ENCODE results near the gene NFATC2. TPM values are rescaled to one million over a fixed set of nuclear protein-coding genes. Genes with fewer than 3 reads are reported as not detected.

The NFATC2 gene
- total and polyA plus RNA-seq, 2 of the 8 experiments (the other 6 are each of a cell fraction or from before 2014, with no cell fraction given) = 0.27 to 0.91 TPM

GRCh38 chr20:51447765-51448148 is 94.8 kb downstream of the NFATC2 start:
- WGBS, 2 experiments (ENCODE audit: extremely low coverage in 1 of 2, insufficient coverage in 1 of 2, insufficient read length in 1 of 2, insufficient replicate concordance in 2 of 2, low coverage in 1 of 2, low lambda C conversion rate in 2 of 2, missing lambda C conversion rate in 1 of 2) = 91% methylated on average over 5 of the region's 5 CpGs; no CpG with 5 or more reads in 1 of the 2 experiments
- Histone ChIP-seq H2BK15ac (ENCODE audit: low read length) (no peak overlapping the region), H3K79me2 (ENCODE audit: control insufficient read depth in 1 of 2, insufficient read depth in 2 of 2, low read length in 2 of 2) (no peaks in the 10 kb centered on the region), H3K56ac (replicated peaks; ENCODE audit: insufficient read length, low read depth, low read length) (no peak overlapping the region), H2BK20ac (ENCODE audit: low read length) (no peak overlapping the region), H4K20me1 (replicated peaks in 1 of 2; ENCODE audit: control insufficient read depth in 1 of 2, insufficient read depth in 2 of 2, low read length in 2 of 2) (no peaks in the 10 kb centered on the region), H3K18ac (ENCODE audit: extremely low read depth, low read length) (no peak overlapping the region), H3K23ac (ENCODE audit: insufficient read length) (no peak overlapping the region), H4K5ac (ENCODE audit: insufficient read length, low read depth, low read length) (no peak overlapping the region), H2BK120ac (replicated peaks; ENCODE audit: low read depth, low read length) (no peak overlapping the region), H3K4me1 (replicated peaks in 1 of 4; ENCODE audit: control insufficient read depth in 3 of 4, insufficient read depth in 4 of 4, low read length in 3 of 4) (peaks cover 0 to 5% (median 0%) of the 10 kb centered on the region in 4 experiments; a peak in 3 of 7 replicates), H3K79me1 (ENCODE audit: low read depth, low read length) (no peaks in the 10 kb centered on the region), H3K27ac (ENCODE audit: low read depth, low read length) (no peak overlapping the region), H3K9ac (replicated peaks in 1 of 4; ENCODE audit: extremely low read depth in 1 of 4, low read depth in 3 of 4, low read length in 3 of 4) (no peak overlapping the region), H3K9me3 (ENCODE audit: insufficient read depth in 2 of 2, low read depth in 1 of 2, low read length in 1 of 2) (no peaks in the 10 kb centered on the region), H3K4ac (replicated peaks; ENCODE audit: insufficient read length, low read depth, low read length) (no peak overlapping the region), H4K8ac (ENCODE audit: extremely low read depth, insufficient read depth, low read length) (no peak overlapping the region), H2BK12ac (ENCODE audit: low read depth, low read length) (no peak overlapping the region), H3K4me3 (ENCODE audit: extremely low read depth in 1 of 4, insufficient read depth in 2 of 4, low read depth in 3 of 4, low read length in 4 of 4) (no peak overlapping the region), H3K14ac (ENCODE audit: insufficient read length) (no peak overlapping the region), H2BK5ac (ENCODE audit: low read depth, low read length) (no peak overlapping the region), H3K4me2 (ENCODE audit: insufficient read depth in 1 of 2, low read depth in 2 of 2, low read length in 2 of 2) (no peak overlapping the region), H3K23me2 (ENCODE audit: low read depth, low read length) (no peaks in the 10 kb centered on the region), H2AK5ac (ENCODE audit: low read depth, low read length) (no peak overlapping the region), H3K27me3 (replicated peaks in 1 of 4; ENCODE audit: control insufficient read depth in 3 of 4, extremely low read depth in 1 of 4, insufficient read depth in 3 of 4, low read length in 3 of 4) (no peaks in the 10 kb centered on the region), H4K91ac (replicated peaks; ENCODE audit: insufficient read length, low read length) (no peak overlapping the region), H3K36me3 (ENCODE audit: control insufficient read depth in 2 of 4, insufficient read depth in 4 of 4, low read length in 3 of 4) (no peaks in the 10 kb centered on the region), H2AFZ (ENCODE audit: low read length) (no peak overlapping the region)
- ChIA-PET CTCF (ENCODE audit: partially characterized antibody) (interaction anchor here (1.3 to 1.6 kb wide), 2 partner anchors 62 to 63 kb away, joined by 4 to 6 read pairs; no protein-coding TSS in a partner anchor), POLR2A (ENCODE audit: partially characterized antibody) (no interaction called here)
- FAIRE-seq (no peak), DNase-seq (ENCODE audit: low read depth in 1 of 2, low spot score in 2 of 2) (no peak)
- TF ChIP-seq KDM4A (IDR thresholded peaks at IDR 0.05; ENCODE audit: low read depth, low read length, severe bottlenecking) = no peak
- TF ChIP-seq SIRT6 (IDR thresholded peaks at IDR 0.05; ENCODE audit: low read length) = no peak
- TF ChIP-seq NANOG (IDR thresholded peaks at IDR 0.05; ENCODE audit: insufficient read depth, low read depth, low read length, poor library complexity, severe bottlenecking) = no peak
- TF ChIP-seq TCF12 (IDR thresholded peaks at IDR 0.05; ENCODE audit: low read depth, low read length) = no peak
- TF ChIP-seq RFX5 (IDR thresholded peaks at IDR 0.05; ENCODE audit: borderline replicate concordance, low read depth, low read length) = no peak
- no peak for TF ChIP-seq GTF2F1 (IDR thresholded peaks at IDR 0.05; ENCODE audit: borderline replicate concordance, low read depth, low read length)
- no peak for TF ChIP-seq KDM1A (IDR thresholded peaks at IDR 0.05; ENCODE audit: borderline replicate concordance, low read length)
- TF ChIP-seq BCL11A (IDR thresholded peaks at IDR 0.05; ENCODE audit: low read depth in 2 of 2, low read length in 2 of 2) = no peak
- TF ChIP-seq TAF1 (IDR thresholded peaks at IDR 0.05; ENCODE audit: low read depth, low read length) = no peak
- TF ChIP-seq EP300 (IDR thresholded peaks at IDR 0.05; ENCODE audit: borderline replicate concordance in 1 of 2, low read depth in 2 of 2, low read length in 2 of 2) = no peak
- no peak for TF ChIP-seq JUN (IDR thresholded peaks at IDR 0.05; ENCODE audit: low read depth, low read length)
- no peak for TF ChIP-seq CTCF (IDR thresholded peaks at IDR 0.05; ENCODE audit: control extremely low read depth in 1 of 3, insufficient read depth in 1 of 3, low read depth in 1 of 3, low read length in 3 of 3)
